GM20431 (cell line): Measurements from ENCODE around the gene LIPG.
"Not testable (repeated sequence)": the region's sequence is repeated elsewhere in the genome, so short reads cannot be mapped to it uniquely, and the experiment has no call there.

Source experiments
- in situ Hi-C: fragments of 300-500 bp; cut with MseI, MboI; formaldehyde crosslinking; loops from one replicate; pipeline ENCODE4 v1.15.0; 2020; ENCODE audit warnings: low sequenced_read_pairs; ENCODE audit not compliant: unreplicated experiment

Gene LIPG

DNA sequence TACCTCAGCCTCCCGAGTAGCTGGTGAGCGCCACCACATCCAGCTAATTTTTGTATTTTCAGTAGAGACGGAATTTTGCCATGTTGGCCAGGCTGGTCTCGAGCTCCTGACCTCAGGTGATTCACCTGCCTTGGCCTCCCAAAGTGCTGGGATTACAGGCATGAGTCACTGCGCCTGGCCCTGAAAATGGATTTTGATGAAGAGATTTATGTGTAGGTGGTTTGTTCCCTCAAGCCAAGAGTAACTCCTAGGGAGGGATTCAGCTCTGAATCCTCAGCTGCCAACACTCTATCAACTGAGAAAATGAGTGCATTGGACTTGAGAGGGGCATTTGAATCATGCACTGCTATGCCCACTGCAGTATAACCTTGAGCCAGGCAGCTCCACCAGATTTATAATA, 17.5 kb upstream of the LIPG start:
- in situ Hi-C loops, result no loop called here

DNA sequence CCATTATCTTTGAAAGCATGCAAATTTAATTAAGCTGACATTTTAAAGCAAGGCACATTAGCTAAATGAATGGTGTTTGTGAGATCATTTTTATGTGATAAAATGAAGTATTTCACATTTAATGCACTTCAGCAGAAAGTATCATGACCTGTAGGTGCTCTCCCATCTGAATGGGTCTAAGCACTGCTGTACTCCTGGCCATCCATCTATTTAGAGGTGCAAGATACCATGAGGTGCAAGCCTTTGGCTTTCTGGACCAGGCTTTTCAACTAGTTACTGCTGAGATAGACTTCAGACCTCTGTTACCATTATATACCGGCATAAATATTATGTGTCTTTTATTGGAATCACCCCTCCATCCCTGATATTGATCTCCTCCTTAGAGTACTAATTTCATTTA, 15.6 kb upstream of the LIPG start:
- in situ Hi-C loops, result no loop called here

GRCh38 chr18:49546719-49547273, 15.1 kb upstream of the LIPG start:
- in situ Hi-C loops, result no loop called here

GRCh38 chr18:49547701-49548100, 14.2 kb upstream of the LIPG start:
- in situ Hi-C loops, result no loop called here

- in situ Hi-C loops, result no loop called here
Observed at GRCh38 chr18:49548229-49548636, 13.6 kb upstream of the LIPG start.

- in situ Hi-C loops, result no loop called here
Observed at GRCh38 chr18:49550621-49551339, 11.1 kb upstream of the LIPG start.

DNA sequence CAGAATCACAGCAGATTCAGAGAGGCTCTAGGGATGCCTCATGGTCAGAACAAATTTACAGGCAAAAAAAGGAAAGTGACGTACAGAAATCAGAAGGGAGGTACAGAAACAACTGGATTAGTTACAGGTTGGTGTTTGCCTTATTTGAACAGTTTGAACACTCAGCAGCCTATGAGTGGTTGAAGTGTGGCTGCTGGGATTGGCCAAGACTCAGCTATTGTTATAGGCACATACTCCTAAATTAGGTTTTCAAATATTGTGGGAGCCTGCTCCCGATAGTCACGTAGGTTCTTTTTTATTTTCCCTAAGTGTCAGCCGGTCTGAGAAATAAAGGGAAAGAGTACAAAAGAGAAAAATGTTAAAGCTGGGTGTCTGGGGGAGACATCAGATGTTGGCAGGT, 8.9 kb upstream of the LIPG start:
- in situ Hi-C loops, result no loop called here

DNA sequence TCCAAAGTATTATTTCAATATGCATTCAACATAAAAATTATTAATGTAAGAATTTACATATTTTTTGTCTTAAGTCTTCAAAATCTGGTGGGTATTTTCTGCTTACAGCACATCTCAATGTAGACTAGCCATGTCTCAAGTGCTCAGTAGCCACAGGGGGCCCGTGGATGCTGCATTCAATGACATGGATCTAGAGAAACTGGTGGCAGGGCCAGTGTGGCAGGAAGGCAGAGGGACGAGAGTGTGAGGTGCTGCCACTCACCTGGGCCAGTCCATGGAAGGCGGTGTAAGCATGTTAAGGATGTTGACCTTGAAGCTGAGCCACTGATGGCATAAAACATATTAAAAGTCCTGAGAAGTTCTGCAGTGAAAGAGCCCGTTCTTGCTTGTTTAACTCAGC, 6.2 kb upstream of the LIPG start:
- in situ Hi-C loops, result no loop called here

GRCh38 chr18:49558356-49558755, 3.5 kb upstream of the LIPG start:
- in situ Hi-C loops, result no loop called here

DNA sequence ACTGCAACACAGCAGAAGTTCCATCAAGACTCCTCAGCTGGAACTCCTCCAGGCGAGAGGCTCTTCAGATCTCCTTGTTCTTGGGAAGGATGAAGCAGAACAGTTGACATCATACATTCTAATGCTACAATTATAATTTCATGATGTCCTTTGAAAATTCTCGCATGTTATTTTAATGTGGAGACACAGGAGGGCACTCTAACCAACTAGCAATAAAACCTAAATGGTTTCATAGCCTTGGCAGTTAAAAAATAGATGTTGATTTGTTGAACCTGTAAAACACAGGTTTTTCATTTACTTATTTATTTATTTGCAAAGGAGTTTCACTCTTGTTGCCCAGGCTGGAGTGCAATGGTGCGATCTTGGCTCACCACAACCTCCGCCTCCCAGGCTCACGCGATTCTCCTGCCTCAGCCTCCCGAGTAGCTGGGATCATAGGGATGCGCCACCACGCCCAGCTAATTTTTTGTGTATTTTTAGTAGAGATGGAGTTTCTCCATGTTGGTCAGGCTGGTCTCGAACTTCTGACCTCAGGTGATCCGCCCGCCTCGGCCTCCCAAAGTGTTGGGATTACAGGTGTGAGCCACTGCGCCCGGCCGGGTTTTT, 2.4 kb upstream of the LIPG start:
- in situ Hi-C loops, result not testable (repeated sequence)

GRCh38 chr18:49560277-49560623, 1.6 kb upstream of the LIPG start:
- in situ Hi-C loops, result no loop called here

- in situ Hi-C loops, result no loop called here
Observed at GRCh38 chr18:49560624-49561288, 1.1 kb upstream of the LIPG start.

GRCh38 chr18:49562481-49563129, 748 bp downstream of the LIPG start:
- in situ Hi-C loops, result no loop called here

- in situ Hi-C loops, result no loop called here
Observed at GRCh38 chr18:49563130-49563540, 1.3 kb downstream of the LIPG start.

DNA sequence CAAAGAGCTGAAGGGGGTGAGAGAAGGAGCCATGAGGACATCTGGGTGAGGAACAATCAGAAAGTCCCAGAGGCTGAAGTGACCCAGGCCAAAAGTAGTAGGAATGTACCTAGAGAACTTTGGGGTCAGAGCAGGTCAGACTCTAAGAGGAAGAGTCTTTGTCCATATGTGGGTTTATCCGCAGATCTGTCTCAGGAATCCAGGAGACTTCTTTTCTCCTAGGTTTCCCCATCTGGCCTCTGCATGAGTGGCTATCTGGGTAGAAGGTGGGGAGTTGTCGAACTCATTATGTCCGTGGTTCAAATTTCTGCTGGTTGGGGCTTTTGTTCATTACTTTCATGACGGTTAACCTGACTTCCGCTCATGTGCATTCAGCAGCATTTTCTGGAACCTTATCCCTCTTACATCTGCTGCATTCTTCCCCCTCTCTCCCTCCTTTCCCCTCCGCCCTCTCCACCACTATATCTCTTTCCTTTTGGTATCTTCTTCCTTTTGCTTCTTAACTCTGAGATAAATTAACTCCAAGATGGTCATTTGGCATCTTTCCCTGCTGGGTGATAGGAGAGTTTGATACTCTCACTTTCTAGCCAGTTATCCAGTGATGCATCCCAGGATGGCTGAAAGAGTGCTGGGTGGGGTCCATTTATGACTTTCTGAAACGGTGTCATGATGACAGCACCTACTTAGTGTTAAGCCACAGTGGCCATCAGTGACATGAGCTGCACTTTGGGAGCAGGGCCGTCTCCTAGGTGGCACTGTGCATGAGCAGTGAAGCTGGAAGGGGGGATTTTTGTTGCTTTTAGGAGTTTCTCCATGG, 2.1 kb downstream of the LIPG start:
- in situ Hi-C loops, result no loop called here

DNA sequence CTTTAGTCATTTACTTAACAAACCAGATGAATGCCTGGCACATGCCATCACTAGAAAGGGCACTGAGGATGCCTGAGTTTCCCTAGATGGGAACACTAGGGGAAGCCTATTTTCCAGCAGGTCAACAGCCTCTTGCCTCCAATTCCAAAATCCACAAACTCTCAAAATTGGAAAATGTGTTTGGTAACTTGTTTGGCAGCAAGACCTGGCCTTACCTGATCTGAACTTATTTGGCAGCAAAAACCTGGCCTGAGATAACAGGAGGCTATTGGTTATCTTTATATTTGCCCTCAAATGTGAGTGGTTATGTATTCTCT, 2.6 kb downstream of the LIPG start:
- in situ Hi-C loops, result no loop called here

- in situ Hi-C loops, result no loop called here
Observed at GRCh38 chr18:49565101-49565500, 3.2 kb downstream of the LIPG start.

GRCh38 chr18:49565612-49566011, 3.8 kb downstream of the LIPG start:
- in situ Hi-C loops, result no loop called here

GRCh38 chr18:49566217-49566770, 4.4 kb downstream of the LIPG start:
- in situ Hi-C loops, result no loop called here

DNA sequence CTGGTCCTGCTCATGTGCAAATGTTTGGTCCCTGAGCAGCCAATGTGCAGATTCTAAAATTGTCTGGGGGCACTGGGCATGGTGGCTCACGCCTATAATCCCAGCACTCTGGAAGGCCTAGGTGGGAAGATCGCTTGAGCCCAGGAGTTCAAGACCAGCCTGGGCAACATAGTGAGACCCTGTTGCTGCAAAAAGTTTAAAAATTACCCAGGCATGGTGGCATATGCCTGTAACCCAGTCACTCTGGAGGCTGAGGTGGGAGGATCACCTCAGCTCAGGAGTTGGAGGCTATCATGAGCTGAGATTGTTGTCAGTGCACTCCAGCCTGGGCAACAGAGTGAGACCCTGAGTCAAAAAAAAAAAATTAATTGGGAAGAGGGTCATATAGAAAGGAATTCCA, 5.1 kb downstream of the LIPG start:
- in situ Hi-C loops, result no loop called here
